ENCODE data around the gene RAD51C. TPM values are rescaled to one million over a fixed set of nuclear protein-coding genes. Genes with fewer than 3 reads are reported as not detected.
"Not testable (repeated sequence)": the region's sequence is repeated elsewhere in the genome, so short reads cannot be mapped to it uniquely, and the experiment has no call there.

Gene RAD51C
- total and polyA plus RNA-seq, 5 donors from 2014 or later = 12.7 to 89.3 (median 53.9) TPM

DNA sequence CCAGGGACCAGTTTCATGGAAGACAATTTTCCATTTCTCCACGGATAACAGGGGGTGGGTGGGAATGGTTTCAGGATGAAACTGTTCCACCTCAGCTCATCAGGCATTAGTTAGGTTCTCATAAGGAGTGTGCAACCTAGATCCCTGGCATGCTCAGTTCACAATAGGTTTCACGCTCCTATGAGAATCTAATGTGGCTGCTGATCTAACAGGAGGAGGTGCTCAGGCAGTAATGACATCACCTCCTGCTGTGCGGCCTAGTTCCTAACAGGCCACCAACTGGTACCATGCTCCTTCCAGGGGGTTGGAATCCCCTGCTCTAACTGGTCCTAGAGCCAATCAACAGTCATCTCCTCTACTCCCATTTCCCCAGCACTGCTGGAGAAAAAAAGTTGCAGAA lies 20.4 kb upstream of the RAD51C start:
- H3K27me3 Mint-ChIP-seq = peaks cover 35% of the 10 kb centered on the region
- H3K9me3 Mint-ChIP-seq = peaks cover 0 to 1% (median 0%) of the 10 kb centered on the region in 7 donors
- H3K36me3 Mint-ChIP-seq = no peaks in the 10 kb centered on the region
- no peaks in the 10 kb centered on the region for H3K4me1 Mint-ChIP-seq
- Histone ChIP-seq H3K4me1 (ENCODE audit: control insufficient read depth, insufficient read depth, low read length, poor library complexity, severe bottlenecking) (no peaks in the 10 kb centered on the region), H3K27ac (ENCODE audit: insufficient read depth, low read length, poor library complexity, severe bottlenecking) (no peak overlapping the region), H3K4me3 (ENCODE audit: low read depth, low read length) (no peak overlapping the region), H3K27me3 (ENCODE audit: control insufficient read depth, insufficient read depth, low read length) (peaks cover 11% of the 10 kb centered on the region), H3K36me3 (ENCODE audit: control insufficient read depth, insufficient read depth, low read length) (no peaks in the 10 kb centered on the region), H3K9me3 (ENCODE audit: control insufficient read depth in 2 of 2, low read length in 2 of 2) (no peaks in the 10 kb centered on the region)
- no peak overlapping the region for H3K4me3 Mint-ChIP-seq
- ATAC-seq (ENCODE audit: low read depth in 2 of 2) (no peak), DNase-seq (no peak)
- H3K27ac Mint-ChIP-seq = peak overlapping the region in 1 of 3 donors; percentile 46

DNA sequence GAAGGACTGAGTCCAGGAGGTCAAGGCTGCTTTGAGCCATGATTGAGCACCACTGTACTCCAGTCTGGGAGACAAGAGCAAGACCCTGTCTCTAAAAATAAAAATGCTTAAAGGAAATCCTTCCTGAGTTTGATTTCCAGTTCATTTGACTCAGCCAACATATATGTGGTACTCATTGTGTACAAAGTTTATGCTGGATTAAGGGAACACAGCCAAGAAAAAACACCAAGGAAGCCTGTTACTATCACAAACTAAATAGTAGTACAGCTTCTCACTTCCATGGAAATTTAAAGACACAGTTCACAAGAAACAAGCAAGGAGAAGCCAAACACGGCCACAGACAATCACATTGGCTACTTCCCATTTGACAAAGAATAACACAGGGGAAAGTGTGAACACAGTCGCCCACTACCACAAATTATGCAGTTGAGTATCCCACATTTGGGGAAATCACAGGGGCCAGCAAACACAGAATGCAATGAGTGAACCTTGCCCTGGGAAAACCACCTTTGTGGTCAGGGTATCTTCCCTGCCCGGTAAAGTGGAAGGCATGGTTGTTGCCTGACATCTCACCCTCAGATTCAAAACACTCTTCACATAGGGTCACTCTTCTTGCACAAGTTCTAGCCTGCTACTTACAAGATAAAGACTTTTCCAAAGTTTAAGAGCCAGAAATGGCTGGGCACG lies 15.1 kb upstream of the RAD51C start:
- no peak for DNase-seq
- Histone ChIP-seq H3K4me3 (ENCODE audit: low read depth, low read length) (no peak overlapping the region), H3K27me3 (ENCODE audit: control insufficient read depth, insufficient read depth, low read length) (no peaks in the 10 kb centered on the region), H3K9me3 (ENCODE audit: control insufficient read depth in 2 of 2, low read length in 2 of 2) (no peaks in the 10 kb centered on the region), H3K4me1 (ENCODE audit: control insufficient read depth, insufficient read depth, low read length, poor library complexity, severe bottlenecking) (no peaks in the 10 kb centered on the region), H3K36me3 (ENCODE audit: control insufficient read depth, insufficient read depth, low read length) (no peaks in the 10 kb centered on the region), H3K27ac (ENCODE audit: insufficient read depth, low read length, poor library complexity, severe bottlenecking) (no peak overlapping the region)
- Mint-ChIP-seq H3K9me3 (peaks cover 0 to 1% (median 0%) of the 10 kb centered on the region in 7 donors), H3K27me3 (peaks cover 20% of the 10 kb centered on the region), H3K4me1 (no peaks in the 10 kb centered on the region), H3K36me3 (no peaks in the 10 kb centered on the region), H3K27ac (no peak overlapping the region), H3K4me3 (no peak overlapping the region)
- no peak for ATAC-seq (ENCODE audit: low read depth in 2 of 2)

GRCh38 chr17:58678287-58678686 lies 14.1 kb upstream of the RAD51C start:
- not testable (repeated sequence) for H3K9me3 Mint-ChIP-seq; H3K9me3 ChIP-seq (ENCODE audit: control insufficient read depth in 2 of 2, low read length in 2 of 2); H3K4me1 Mint-ChIP-seq; H3K36me3 Mint-ChIP-seq; H3K27ac Mint-ChIP-seq; H3K4me3 ChIP-seq (ENCODE audit: low read depth, low read length); H3K4me1 ChIP-seq (ENCODE audit: control insufficient read depth, insufficient read depth, low read length, poor library complexity, severe bottlenecking); ATAC-seq (ENCODE audit: low read depth in 2 of 2); H3K4me3 Mint-ChIP-seq; H3K27ac ChIP-seq (ENCODE audit: insufficient read depth, low read length, poor library complexity, severe bottlenecking); H3K27me3 ChIP-seq (ENCODE audit: control insufficient read depth, insufficient read depth, low read length); DNase-seq; H3K36me3 ChIP-seq (ENCODE audit: control insufficient read depth, insufficient read depth, low read length)
- H3K27me3 Mint-ChIP-seq = peaks cover 26% of the 10 kb centered on the region

DNA sequence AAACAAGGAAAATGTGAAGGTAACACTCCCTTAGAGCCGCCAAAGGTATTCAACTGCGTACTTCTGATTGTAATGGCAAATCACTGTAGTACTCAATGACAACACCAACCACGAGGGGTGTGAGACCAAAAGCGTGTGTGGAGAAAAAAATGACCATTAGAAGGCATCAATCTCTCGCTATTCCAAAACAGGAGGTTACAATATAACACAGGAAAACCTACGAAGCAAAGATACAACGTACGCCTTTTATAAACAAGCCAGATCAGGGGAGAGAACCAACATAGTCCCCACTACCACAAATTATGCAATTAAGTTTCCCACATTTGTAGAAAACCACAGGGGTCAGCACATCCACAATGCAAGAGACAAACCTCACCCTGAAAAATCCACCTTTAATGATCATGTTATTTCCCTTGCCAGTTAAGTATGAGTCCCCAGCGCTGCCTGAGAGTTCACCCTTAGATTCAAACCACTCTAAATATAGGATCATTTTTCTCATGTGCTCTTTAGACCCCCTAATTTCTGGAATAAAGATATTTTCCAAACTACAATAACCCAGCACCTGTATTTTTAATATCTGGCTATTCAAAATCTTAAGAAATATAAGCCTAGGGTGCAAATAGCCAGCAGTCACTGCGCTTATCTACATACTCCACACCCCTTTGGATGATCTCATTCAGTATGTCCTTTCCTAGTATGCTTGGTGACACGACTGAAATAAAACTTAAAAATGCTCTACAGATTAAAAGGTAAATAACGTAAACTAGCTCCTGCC lies 13.0 kb upstream of the RAD51C start:
- H3K36me3 ChIP-seq (ENCODE audit: control insufficient read depth, insufficient read depth, low read length) = no peaks in the 10 kb centered on the region
- no peak for ATAC-seq (ENCODE audit: low read depth in 2 of 2)
- no peak overlapping the region for H3K27ac Mint-ChIP-seq
- no peaks in the 10 kb centered on the region for H3K4me1 Mint-ChIP-seq
- H3K9me3 Mint-ChIP-seq = peaks cover 0 to 1% (median 0%) of the 10 kb centered on the region in 7 donors
- no peaks in the 10 kb centered on the region for H3K4me1 ChIP-seq (ENCODE audit: control insufficient read depth, insufficient read depth, low read length, poor library complexity, severe bottlenecking)
- no peak for DNase-seq
- H3K4me3 Mint-ChIP-seq = no peak overlapping the region
- H3K4me3 ChIP-seq (ENCODE audit: low read depth, low read length) = no peak overlapping the region
- no peaks in the 10 kb centered on the region for H3K27me3 ChIP-seq (ENCODE audit: control insufficient read depth, insufficient read depth, low read length)
- no peaks in the 10 kb centered on the region for H3K36me3 Mint-ChIP-seq
- H3K9me3 ChIP-seq (ENCODE audit: control insufficient read depth in 2 of 2, low read length in 2 of 2) = no peaks in the 10 kb centered on the region
- H3K27me3 Mint-ChIP-seq = peaks cover 22% of the 10 kb centered on the region
- no peak overlapping the region for H3K27ac ChIP-seq (ENCODE audit: insufficient read depth, low read length, poor library complexity, severe bottlenecking)

- Histone ChIP-seq H3K4me3 (ENCODE audit: low read depth, low read length) (no peak overlapping the region), H3K27me3 (ENCODE audit: control insufficient read depth, insufficient read depth, low read length) (no peaks in the 10 kb centered on the region), H3K36me3 (ENCODE audit: control insufficient read depth, insufficient read depth, low read length) (no peaks in the 10 kb centered on the region), H3K27ac (ENCODE audit: insufficient read depth, low read length, poor library complexity, severe bottlenecking) (no peak overlapping the region), H3K9me3 (ENCODE audit: control insufficient read depth in 2 of 2, low read length in 2 of 2) (no peaks in the 10 kb centered on the region), H3K4me1 (ENCODE audit: control insufficient read depth, insufficient read depth, low read length, poor library complexity, severe bottlenecking) (no peaks in the 10 kb centered on the region)
- H3K36me3 Mint-ChIP-seq = no peaks in the 10 kb centered on the region
- no peaks in the 10 kb centered on the region for H3K4me1 Mint-ChIP-seq
- peaks cover 0 to 1% (median 0%) of the 10 kb centered on the region in 7 donors for H3K9me3 Mint-ChIP-seq
- H3K4me3 Mint-ChIP-seq = no peak overlapping the region
- no peak for ATAC-seq (ENCODE audit: low read depth in 2 of 2)
- H3K27me3 Mint-ChIP-seq = peaks cover 21% of the 10 kb centered on the region
- no peak for DNase-seq
- H3K27ac Mint-ChIP-seq = no peak overlapping the region
Measured at GRCh38 chr17:58680038-58680369, 12.4 kb upstream of the RAD51C start.

GRCh38 chr17:58684003-58684402 lies 8.4 kb upstream of the RAD51C start:
- no peaks in the 10 kb centered on the region for H3K27me3 ChIP-seq (ENCODE audit: control insufficient read depth, insufficient read depth, low read length)
- no peak overlapping the region for H3K27ac ChIP-seq (ENCODE audit: insufficient read depth, low read length, poor library complexity, severe bottlenecking)
- Mint-ChIP-seq H3K9me3 (no peaks in the 10 kb centered on the region), H3K4me1 (no peaks in the 10 kb centered on the region), H3K27me3 (peaks cover 17% of the 10 kb centered on the region), H3K36me3 (no peaks in the 10 kb centered on the region), H3K27ac (no peak overlapping the region), H3K4me3 (no peak overlapping the region)
- H3K4me1 ChIP-seq (ENCODE audit: control insufficient read depth, insufficient read depth, low read length, poor library complexity, severe bottlenecking) = no peaks in the 10 kb centered on the region
- ATAC-seq (ENCODE audit: low read depth in 2 of 2) = no peak
- DNase-seq = no peak
- H3K36me3 ChIP-seq (ENCODE audit: control insufficient read depth, insufficient read depth, low read length) = no peaks in the 10 kb centered on the region
- no peaks in the 10 kb centered on the region for H3K9me3 ChIP-seq (ENCODE audit: control insufficient read depth in 2 of 2, low read length in 2 of 2)
- H3K4me3 ChIP-seq (ENCODE audit: low read depth, low read length) = no peak overlapping the region

- not testable (repeated sequence) for H3K36me3 ChIP-seq (ENCODE audit: control insufficient read depth, insufficient read depth, low read length); H3K36me3 Mint-ChIP-seq; H3K27ac Mint-ChIP-seq; H3K4me3 ChIP-seq (ENCODE audit: low read depth, low read length); ATAC-seq (ENCODE audit: low read depth in 2 of 2); H3K9me3 Mint-ChIP-seq; H3K4me1 ChIP-seq (ENCODE audit: control insufficient read depth, insufficient read depth, low read length, poor library complexity, severe bottlenecking); DNase-seq; H3K27ac ChIP-seq (ENCODE audit: insufficient read depth, low read length, poor library complexity, severe bottlenecking); H3K9me3 ChIP-seq (ENCODE audit: control insufficient read depth in 2 of 2, low read length in 2 of 2); H3K4me1 Mint-ChIP-seq; H3K27me3 ChIP-seq (ENCODE audit: control insufficient read depth, insufficient read depth, low read length)
- H3K27me3 Mint-ChIP-seq = peaks cover 14% of the 10 kb centered on the region
- H3K4me3 Mint-ChIP-seq = peak overlapping the region in 1 of 4 donors; percentile 7
Measured at GRCh38 chr17:58684462-58684861, 7.9 kb upstream of the RAD51C start.

- no peaks in the 10 kb centered on the region for H3K36me3 Mint-ChIP-seq
Measured at GRCh38 chr17:58686980-58687379, 5.4 kb upstream of the RAD51C start.

More at GRCh38 chr17:58686980-58687379, 5.4 kb upstream of the RAD51C start:
- ATAC-seq (ENCODE audit: low read depth in 2 of 2) = no peak
- no peaks in the 10 kb centered on the region for H3K27me3 ChIP-seq (ENCODE audit: control insufficient read depth, insufficient read depth, low read length)
- Mint-ChIP-seq H3K27ac (peak overlapping the region in 1 of 3 donors; percentile 32), H3K4me3 (no peak overlapping the region), H3K9me3 (no peaks in the 10 kb centered on the region), H3K4me1 (peaks cover 0 to 3% (median 0%) of the 10 kb centered on the region in 4 donors), H3K27me3 (peaks cover 10% of the 10 kb centered on the region)
- H3K27ac ChIP-seq (ENCODE audit: insufficient read depth, low read length, poor library complexity, severe bottlenecking) = no peak overlapping the region
- no peak for DNase-seq
- H3K9me3 ChIP-seq (ENCODE audit: control insufficient read depth in 2 of 2, low read length in 2 of 2) = no peaks in the 10 kb centered on the region
- no peaks in the 10 kb centered on the region for H3K36me3 ChIP-seq (ENCODE audit: control insufficient read depth, insufficient read depth, low read length)
- H3K4me1 ChIP-seq (ENCODE audit: control insufficient read depth, insufficient read depth, low read length, poor library complexity, severe bottlenecking) = no peaks in the 10 kb centered on the region
- H3K4me3 ChIP-seq (ENCODE audit: low read depth, low read length) = no peak overlapping the region
